Activated gamma-delta T cell (primary cell): ENCODE data around the gene PAFAH1B1.
"Not testable (repeated sequence)": the region's sequence is repeated elsewhere in the genome, so short reads cannot be mapped to it uniquely, and the experiment has no call there.

Source experiments
- DNase-seq: peaks from one replicate; lab custom pipeline; 2025; lab: John Stamatoyannopoulos, UW

Gene PAFAH1B1

DNA sequence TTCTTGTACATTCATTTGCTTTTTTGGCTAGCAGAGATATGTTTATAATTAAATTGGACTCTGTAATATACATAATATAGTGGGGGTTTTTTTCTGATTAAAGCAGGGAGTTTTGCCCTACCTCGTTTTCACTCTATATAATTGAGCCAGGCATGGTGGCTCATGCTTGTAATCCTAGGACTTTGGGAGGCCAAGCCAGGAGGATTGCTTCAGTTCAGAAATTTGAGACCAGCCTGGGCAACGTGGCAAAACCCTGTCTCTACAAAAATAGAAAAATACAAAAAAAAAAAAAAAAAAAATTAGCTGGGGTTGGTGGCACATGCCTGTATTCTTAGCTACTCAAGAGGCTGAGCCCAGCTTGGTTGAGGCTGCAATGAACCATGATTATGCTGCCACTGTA, 42.2 kb downstream of the PAFAH1B1 start:
- DNase-seq: no peak

DNA sequence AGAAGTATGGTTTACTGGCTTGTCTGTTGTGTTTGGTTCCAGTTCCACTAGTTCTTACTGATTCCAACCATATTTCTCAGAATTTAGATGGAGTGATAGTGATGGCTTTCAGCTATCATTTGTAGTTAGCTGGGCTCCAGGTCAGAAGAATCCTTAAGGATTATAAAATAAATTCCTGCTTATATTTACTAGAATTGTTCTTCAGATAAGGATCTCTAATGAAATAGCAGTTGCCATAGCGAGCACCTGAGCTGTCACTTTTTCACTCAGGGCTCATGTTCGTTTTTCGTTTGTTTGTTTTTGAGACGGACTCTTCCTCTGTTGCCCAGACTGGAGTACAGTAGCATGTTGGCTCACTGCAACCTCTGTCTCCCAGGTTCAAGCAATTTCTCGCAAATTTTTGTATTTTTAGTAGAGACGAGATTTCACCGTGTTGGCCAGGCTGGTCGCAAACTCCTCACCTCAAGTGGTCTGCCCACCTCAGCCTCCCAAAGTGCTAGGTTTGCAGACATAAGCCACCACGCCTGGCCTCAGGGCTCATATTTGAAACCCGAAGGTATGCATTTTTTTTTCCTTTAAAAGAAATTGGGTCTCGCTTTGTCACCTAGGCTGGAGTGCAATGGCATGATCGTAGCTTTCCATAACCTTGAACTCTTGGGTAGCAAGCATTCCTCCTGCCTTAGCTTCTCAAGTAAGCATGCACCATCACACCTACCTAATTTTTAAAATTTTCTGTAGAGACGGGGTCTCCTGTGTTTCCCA, 42.9 kb downstream of the PAFAH1B1 start:
- DNase-seq: no peak

DNA sequence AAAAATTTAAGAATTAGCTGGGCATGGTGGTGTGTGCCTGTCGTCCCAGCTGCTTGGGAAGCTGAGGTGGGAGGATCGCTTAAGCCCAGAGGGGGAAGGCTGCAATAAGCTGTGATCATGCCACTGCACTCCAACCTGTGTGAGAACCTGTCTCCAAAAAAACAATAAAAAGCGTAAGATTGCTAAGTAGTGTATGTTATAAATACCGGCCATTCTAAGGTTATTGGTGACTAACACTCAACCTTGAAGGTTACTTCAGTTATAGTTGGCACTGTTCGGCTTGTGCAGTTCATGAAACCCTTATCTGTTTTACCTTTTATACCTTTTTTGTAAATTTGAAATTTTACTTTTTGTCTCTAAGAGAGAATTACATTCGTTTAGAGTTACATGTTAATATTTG, 44.0 kb downstream of the PAFAH1B1 start:
- DNase-seq: no peak

DNA sequence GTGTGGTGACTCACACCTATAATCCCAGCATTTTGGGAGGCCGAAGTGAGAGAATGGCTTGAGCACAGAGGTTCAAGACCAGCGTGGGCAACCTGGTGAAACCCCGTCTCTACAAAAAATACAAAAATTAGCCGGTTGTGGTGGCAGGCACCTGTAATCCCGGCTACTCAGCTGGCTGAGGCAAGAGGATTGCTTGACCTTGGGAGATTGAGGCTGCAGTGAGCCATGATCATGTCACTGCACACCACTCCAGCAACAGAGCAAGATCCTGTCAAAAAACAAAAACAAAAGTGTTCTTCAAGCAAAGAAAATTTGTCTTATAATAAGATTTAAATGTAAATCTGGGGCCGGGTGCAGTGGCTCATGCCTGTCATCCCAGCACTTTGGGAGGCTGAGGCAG, 51.5 kb downstream of the PAFAH1B1 start:
- no peak for DNase-seq

DNA sequence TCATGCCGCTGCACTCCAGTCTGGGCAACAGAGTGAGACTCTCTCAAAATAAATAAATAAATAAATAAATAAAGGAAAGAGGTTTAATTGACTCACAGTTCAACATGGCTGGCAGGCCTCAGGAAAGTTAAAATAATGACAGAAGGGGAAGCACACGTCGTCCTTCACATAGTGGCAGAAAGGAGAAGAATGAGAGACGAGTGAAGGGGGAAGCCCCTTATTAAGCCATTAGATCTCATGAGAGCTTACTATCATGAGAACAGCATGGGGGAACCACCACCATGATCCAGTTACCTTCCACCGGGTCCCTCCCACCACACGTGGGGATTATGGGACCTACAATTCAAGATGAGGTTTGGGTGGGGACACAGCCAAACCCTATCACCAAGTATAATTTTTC, 54.5 kb downstream of the PAFAH1B1 start:
- no peak for DNase-seq

DNA sequence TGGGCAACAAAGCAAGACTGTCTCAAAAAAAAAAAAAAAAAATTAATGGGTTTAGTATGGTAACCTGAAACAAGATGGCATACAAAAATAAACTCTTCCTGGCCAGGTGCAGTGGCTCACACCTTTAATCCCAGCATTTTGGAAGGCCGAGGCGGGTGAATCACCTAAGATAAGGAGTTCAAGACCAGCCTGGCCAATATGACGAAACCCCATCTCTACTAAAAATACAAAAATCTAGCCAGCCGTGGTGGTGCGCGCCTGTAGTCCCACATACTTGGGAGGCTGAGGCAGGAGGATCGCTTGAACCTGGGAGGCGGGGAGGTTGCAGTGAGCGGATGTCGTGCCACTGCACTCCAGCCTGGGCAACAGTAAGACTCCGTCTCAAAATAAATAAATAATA, 55.7 kb downstream of the PAFAH1B1 start:
- DNase-seq: no peak

DNA sequence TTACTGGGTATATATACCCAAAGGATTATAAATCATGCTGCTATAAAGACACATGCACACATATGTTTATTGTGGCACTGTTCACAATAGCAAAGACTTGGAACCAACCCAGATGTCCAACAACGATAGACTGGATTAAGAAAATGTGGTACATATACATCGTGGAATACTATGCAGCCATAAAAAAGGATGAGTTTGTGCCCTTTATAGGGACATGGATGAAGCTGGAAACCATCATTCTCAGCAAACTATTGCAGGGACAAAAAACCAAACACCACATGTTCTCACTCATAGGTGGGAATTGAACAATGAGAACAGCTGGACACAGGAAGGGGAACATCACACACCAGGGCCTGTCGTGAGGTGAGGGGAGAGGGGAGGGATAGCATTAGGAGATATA, 59.5 kb downstream of the PAFAH1B1 start:
- not testable (repeated sequence) for DNase-seq

DNA sequence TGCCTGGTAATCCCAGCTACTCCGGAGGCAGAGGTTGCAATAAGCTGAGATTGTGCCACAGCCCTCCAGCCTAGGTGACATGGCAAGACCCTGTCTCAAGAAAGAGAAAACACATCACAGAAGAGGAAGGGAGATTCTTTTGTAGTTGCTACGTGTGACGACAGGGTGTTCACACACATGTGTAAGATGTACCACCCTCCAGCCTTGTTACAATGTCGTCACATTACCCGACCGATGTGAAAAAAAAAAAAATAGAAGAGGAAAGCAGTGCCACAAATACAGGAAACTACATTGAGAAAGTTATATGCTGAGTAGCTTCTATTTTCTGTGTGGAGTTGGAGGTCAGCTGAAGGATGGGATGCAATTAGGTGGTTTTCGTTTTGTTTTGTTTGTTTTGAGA, 62.1 kb downstream of the PAFAH1B1 start:
- DNase-seq: no peak

DNA sequence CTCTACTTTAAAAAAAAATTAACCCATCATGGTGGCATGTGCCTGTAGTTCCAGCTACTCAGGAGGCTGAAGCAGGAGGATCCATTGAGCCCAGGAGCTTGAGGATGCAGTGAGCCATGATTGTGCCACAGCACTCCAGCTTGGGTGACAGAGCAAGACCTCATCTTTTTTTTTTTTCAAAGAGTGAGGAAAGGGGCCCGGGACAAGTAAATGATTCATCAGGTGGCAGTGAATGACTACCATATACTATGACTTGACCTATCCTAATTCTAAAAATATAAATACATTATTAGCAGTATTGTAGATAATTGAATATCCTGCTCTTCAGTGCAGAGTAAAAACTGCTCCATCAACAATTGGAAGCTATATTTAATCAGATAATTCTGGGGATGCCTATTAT, 62.8 kb downstream of the PAFAH1B1 start:
- no peak for DNase-seq

DNA sequence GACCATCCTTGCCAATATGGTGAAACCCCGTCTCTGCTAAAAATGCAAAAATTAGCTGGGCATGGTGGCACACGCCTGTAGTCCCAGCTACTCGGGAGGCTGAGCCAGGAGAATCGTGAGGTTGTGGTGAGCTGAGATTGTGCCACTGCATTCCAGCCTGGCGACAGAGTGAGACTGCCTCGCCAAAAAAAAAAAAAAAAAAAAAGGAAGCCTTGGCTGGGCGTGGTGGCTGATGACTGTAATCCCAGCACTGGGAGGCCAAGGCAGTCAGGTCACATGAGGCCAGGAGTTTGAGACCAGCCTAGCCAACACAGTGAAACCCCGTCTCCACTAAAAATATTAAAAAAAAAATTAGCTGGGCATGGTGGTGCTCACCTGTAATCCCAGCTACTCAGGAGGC, 65.9 kb downstream of the PAFAH1B1 start:
- not testable (repeated sequence) for DNase-seq

DNA sequence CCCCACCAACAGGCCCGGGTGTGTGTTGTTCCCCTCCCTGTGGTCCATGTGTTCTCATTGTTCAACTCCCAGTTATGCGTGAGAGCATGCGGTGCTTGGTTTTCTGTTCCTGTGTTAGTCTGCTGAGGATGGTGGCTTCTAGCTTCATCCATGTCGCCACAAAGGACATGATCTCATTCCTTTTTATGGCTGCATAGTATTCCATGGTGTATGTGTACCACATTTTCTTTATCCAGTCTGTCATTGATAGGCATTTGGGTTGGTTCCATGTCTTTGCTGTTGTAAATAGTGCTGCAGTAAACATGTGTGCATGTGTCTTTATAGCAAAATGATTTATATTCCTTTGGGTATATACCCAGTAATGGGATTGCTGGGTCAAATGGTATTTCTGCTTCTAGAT, 67.0 kb downstream of the PAFAH1B1 start:
- not testable (repeated sequence) for DNase-seq

DNA sequence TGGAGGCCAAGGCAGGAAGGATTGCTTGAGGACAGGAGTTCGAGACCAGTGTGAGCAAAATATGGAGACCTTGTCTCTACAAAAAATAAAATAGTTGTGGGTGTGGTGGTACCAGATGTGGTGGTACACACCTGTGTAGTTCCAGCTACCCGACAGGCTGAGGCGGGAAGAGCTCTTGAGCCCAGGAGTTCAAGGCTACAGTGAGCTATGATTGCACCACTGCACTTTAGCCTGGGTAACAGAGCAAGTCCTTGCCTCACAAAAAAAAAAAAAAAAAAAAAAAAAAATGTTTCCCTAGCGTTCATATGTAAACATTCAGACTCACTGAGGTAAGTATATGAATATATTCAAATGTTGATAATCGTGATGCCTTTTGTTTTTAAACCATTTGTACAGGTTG, 78.6 kb downstream of the PAFAH1B1 start:
- no peak for DNase-seq

DNA sequence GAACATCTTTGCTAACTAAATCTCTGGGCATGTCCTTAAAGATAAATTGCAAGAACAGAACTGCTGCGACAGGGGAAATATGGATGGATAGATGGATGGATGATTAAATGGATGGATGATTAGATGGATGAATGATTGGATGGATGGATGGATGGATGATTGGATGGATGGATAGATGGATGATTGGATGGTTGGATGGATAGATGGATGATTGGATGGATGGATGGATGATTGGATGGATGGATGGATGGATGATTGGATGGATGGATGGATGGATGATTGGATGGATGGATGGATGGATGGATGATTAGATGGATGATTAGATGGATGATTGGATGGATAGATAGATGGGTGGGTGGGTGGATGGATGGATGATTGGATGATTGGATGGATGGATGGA, 85.8 kb downstream of the PAFAH1B1 start:
- DNase-seq: not testable (repeated sequence)

DNA sequence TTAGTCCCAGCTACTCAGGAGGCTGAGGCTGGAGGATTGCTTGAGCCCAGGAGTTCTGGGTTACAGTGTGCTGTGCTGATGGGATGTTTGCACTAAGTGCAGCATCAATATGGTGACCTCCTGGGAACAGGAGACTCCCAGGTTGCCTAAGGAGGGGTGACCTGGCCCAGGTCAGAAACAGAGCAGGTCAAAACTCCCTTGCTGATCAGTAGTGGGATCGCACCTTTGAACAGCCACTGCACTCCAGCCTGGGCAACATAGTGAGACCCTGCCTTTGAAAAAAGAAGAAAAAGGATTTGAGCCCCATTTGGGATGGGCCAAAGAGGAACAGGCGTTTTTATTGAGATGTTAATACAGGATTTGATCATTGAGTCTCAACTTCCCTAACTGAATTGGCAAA, 87.5 kb downstream of the PAFAH1B1 start:
- DNase-seq: no peak

DNA sequence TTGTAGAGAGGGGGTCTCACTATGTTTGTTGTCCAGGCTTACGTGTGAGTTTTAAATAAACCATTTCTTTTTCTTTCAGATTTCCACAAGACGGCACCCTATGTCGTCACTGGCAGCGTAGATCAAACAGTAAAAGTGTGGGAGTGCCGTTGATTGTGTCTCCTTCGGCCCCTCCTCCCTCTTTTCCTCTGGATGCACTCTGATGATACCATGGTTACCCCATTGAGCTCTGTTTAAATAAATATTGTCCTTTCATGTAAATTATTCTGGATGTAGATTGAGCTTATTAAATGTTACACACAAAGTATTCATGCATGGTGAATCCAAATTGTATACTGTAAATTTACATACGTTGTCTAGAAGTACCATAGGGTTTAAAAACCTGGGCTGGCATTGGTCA, 88.2 kb downstream of the PAFAH1B1 start:
- DNase-seq: no peak

DNA sequence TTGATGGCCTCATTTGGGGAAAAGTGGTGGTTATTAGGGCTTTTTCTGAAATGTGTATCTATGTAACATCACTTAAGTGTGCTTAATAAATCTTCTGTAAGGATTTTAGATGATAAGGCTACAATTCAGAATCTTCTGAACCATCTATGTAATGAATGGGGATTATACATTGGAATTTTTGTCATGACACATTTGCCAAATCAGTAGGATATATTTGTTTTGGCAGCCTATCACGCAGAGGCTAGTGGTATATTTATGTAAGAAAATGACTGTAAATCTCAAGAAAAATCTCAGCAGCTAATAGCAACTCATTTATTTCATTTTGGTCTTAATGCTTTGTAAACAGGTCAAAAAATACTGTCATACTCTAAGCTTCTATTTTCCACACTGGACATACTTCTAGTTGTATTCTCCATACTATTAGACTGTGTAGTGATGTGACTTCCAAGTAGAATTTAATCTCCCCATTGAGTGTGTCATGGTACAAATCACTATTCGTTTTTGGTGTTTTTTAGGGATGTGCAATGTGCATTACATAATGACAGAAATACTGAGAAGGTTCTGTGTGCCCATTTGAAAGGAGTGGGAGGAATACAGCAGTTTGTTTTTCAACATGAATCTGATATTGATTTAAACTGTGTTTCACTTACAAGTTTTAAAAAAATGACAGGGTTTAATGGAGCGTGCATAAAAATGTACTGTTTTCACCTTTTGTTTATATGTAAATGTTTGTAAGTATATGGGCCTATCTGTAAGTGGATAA, 88.9 kb downstream of the PAFAH1B1 start:
- DNase-seq: no peak

DNA sequence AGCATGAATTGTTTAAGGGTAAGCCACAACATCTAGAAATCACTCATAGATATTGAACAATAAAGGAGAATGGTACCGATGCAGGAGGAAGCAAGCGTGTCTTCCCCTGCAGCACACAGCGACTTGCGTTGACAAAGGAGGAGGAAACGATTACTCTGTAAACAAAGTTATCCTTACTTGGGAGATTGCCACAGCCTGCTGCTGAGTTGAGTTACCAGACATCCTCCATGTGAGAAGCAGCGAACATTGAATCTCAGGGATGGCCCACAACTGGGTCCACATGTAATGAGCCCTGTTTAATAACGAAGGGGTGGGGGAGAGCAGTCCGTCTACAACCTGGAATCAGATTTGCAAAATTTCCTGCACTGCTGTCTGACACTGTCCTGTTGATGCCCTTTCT, 90.5 kb downstream of the PAFAH1B1 start:
- DNase-seq: no peak

DNA sequence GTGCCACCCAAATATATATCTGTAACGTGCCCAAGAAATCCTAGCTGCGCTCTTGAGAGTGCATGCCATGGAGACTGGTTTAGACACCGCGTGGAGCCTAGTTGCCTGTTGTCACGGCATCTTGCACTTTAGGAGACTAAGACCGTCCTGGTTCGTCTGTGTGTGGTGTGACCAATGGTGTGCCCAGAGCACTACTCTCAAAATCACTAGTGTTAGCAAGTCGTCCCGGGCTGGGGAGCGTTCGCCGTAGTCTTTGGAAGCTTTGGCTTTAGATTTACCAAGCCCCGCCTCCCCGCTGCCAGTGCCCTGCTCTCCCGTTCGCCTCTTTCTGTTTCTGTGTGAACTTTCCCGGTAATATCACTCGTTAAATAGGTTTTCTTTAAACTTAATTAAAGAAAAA, 91.1 kb downstream of the PAFAH1B1 start:
- DNase-seq: no peak

DNA sequence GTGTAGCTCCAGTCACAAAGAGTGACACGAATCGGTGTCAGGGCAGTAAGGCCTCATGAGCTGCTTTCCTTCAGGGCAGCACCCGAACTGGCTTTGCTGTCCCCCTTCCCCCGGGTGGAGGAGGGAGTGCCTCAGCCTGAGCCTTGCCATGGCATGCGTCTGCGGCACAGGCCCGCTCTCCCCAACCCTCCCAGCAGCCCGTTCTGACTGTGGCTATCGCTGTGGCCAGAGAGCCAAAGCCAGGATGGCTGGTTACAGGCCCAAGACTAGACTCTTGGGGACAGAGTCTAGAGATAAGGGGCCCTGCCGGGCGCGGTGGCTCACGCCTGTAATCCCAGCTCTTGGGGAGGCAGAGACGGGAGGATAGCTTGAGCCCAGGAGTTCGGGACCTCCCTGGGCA, 92.2 kb downstream of the PAFAH1B1 start:
- DNase-seq: no peak

DNA sequence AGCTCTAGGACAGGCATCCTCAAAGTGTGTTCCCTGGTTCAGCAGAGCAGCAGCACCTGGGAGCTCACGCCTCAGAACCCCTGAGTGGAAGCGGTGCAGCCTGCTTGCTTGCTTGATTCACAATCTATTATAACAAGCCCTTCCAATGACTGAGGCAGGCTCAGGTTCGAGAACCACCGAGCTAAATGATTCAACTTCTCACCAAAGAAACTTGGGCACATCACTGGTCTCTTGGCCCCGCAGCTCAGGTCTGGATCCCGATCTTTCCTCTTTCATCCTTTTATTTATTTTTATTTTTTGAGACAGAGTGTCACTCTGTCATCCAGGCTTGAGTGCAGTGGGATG, 93.6 kb downstream of the PAFAH1B1 start:
- no peak for DNase-seq

DNA sequence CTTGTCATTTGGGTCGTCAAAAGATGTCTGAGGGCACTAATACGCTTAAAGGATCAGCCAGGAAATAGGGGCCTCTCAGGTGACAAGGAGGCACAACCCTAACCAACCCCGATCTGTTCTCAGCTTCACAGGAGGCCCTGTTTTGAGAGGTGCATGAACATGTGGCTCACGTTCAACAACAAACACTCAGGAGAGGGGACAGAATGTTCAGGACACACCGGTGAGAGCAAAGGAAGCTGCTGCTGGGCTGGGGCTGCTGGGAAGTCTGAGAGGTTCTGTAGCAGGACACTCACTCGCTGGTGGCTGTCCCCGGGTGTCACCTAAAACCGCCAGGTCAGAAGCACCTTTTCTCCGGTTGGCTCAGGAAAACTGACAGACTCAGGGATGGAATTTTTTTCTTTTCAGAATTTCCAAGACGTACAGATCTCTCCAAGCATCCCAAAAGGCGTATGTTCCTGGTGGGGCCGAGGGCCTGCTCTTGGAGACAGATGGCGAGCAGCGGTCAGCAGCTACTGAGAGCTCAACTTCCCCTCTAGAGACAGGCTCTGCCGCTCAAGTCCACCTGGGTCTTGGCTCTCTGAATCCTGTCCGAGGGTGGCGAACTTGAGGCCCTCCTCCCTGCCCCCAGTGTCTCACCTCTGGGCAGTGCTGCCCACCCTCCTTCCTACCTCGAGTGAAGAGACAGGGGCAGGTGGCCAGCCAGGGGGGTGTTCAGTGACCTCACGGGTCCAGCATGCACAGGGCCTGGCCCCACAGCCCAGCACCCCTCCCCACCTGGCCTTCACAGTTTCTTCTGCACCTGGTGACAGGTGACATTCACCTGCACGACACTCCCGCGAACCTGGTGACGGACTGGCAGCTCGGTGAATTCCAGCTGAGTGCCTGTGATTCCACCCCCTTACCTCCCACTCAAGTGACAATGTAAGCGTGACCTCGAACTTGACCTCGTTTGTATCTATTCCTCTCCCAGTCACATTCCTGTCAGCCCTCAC, 95.2 kb downstream of the PAFAH1B1 start:
- no peak for DNase-seq

DNA sequence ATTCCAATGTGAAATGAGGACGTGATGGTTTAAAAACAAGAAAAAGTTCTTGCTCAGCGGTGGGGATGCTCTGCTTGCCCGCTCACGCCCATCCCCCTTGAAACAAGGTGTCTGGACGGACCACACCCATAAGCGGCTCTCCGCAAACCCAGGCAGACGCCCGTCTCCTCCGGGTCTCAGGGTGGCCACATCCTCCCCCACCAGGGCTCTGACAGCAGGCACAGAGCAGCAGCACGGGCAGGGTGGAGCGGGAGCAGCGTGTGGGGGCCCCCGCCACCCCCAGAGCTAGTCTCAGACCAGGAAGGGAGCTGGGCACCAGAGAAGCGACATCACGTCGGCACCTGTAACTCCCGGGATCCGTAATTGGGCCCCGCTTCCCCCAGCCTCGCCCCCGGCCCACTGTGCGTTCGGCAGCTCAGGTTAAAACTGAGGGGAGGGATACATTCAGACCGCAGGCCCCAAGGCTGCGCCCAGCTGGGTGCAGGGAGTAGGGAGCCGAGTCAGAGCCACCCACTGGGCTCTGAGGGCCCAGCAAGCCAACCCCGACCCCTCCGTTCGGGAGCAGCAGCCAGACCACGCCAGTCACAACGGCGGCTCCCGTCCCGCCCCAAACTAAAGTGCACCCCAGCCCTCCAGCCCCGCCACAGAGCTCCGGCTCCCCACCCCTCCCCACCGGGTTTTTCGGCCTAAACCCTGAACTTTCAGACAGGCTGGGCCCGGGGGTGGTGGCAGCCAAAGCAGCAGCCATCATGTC, 96.1 kb downstream of the PAFAH1B1 start:
- no peak for DNase-seq
